ENCODE results near the gene NMUR2.

Gene NMUR2

DNA sequence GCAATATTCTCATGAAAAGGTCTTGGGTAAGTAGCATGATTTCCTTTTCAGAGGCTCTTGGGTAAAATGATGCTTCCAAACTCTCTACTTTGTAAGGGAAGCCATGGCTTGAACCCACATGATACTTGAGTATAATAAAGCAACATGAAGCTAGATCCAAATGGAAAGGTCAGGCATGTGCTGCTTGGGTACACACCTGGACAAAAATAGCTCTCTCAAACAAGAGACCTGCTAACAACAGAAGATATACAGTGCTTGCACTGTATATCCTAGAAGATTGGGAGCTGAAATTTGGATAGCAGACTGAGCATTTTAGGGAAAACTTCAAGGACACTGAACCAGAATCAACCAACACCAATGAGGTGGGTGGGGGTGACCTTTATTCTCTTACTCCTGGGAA lies 40.2 kb downstream of the NMUR2 start:
- ChIA-PET CTCF (interaction anchor here (0.9 kb wide), 1 partner anchor 15 kb away, joined by 3 read pairs; no protein-coding TSS in a partner anchor), POLR2A (no interaction called here)
- no peaks in the 10 kb centered on the region for H3K4me1 ChIP-seq (ENCODE audit: control insufficient read depth, insufficient read depth, low read length)
- no peaks in the 10 kb centered on the region for H3K36me3 ChIP-seq (ENCODE audit: control insufficient read depth in 2 of 2, insufficient read depth in 1 of 2, low read length in 2 of 2)
- no peaks in the 10 kb centered on the region for H3K9me3 ChIP-seq (ENCODE audit: control insufficient read depth, insufficient read depth, low read depth, low read length)
- TF ChIP-seq ZNF121 (tag by site-specific recombination; IDR thresholded peaks at IDR 0.05) (no peak), ZNF18 (tag by site-specific recombination; IDR thresholded peaks at IDR 0.05) (no peak), ZIC2 (tag by site-specific recombination; IDR thresholded peaks at IDR 0.05) (no peak), KLF16 (tag by site-specific recombination; IDR thresholded peaks at IDR 0.05) (no peak), ZNF211 (tag by site-specific recombination; IDR thresholded peaks at IDR 0.05; ENCODE audit: low read depth) (no peak), ZNF146 (tag by site-specific recombination; IDR thresholded peaks at IDR 0.05) (no peak)
- TF ChIP-seq, protein P1, sequence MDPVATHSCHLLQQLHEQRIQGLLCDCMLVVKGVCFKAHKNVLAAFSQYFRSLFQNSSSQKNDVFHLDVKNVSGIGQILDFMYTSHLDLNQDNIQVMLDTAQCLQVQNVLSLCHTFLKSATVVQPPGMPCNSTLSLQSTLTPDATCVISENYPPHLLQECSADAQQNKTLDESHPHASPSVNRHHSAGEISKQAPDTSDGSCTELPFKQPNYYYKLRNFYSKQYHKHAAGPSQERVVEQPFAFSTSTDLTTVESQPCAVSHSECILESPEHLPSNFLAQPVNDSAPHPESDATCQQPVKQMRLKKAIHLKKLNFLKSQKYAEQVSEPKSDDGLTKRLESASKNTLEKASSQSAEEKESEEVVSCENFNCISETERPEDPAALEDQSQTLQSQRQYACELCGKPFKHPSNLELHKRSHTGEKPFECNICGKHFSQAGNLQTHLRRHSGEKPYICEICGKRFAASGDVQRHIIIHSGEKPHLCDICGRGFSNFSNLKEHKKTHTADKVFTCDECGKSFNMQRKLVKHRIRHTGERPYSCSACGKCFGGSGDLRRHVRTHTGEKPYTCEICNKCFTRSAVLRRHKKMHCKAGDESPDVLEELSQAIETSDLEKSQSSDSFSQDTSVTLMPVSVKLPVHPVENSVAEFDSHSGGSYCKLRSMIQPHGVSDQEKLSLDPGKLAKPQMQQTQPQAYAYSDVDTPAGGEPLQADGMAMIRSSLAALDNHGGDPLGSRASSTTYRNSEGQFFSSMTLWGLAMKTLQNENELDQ (tag by site-specific recombination; IDR thresholded peaks at IDR 0.05; ENCODE audit: low read depth): no peak
- TF ChIP-seq, protein P2, sequence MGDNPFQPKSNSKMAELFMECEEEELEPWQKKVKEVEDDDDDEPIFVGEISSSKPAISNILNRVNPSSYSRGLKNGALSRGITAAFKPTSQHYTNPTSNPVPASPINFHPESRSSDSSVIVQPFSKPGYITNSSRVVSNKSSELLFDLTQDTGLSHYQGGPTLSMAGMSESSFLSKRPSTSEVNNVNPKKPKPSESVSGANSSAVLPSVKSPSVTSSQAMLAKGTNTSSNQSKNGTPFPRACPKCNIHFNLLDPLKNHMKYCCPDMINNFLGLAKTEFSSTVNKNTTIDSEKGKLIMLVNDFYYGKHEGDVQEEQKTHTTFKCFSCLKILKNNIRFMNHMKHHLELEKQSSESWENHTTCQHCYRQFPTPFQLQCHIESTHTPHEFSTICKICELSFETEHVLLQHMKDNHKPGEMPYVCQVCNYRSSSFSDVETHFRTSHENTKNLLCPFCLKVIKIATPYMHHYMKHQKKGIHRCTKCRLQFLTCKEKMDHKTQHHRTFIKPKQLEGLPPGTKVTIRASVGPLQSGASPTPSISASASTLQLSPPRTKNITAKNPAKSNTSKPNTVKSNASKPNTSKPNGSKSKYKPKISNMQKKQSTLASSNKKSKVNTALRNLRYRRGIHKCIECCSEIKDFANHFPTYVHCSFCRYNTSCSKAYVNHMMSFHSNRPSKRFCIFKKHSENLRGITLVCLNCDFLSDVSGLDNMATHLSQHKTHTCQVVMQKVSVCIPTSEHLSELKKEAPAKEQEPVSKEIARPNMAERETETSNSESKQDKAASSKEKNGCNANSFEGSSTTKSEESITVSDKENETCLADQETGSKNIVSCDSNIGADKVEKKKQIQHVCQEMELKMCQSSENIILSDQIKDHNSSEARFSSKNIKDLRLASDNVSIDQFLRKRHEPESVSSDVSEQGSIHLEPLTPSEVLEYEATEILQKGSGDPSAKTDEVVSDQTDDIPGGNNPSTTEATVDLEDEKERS (tag by site-specific recombination; IDR thresholded peaks at IDR 0.05): no peak
- no peak overlapping the region for H3K27ac ChIP-seq (ENCODE audit: extremely low read depth, low read depth, low read length)
- H3K4me3 ChIP-seq (ENCODE audit: low read depth, low read length): no peak overlapping the region

- ChIA-PET CTCF (interaction anchor here (0.7 kb wide), 1 partner anchor 15 kb away, joined by 5 read pairs; no protein-coding TSS in a partner anchor), POLR2A (no interaction called here)
- Histone ChIP-seq H3K36me3 (ENCODE audit: control insufficient read depth in 2 of 2, insufficient read depth in 1 of 2, low read length in 2 of 2) (no peaks in the 10 kb centered on the region), H3K27ac (ENCODE audit: extremely low read depth, low read depth, low read length) (no peak overlapping the region), H3K4me3 (ENCODE audit: low read depth, low read length) (no peak overlapping the region), H3K4me1 (ENCODE audit: control insufficient read depth, insufficient read depth, low read length) (no peaks in the 10 kb centered on the region), H3K9me3 (ENCODE audit: control insufficient read depth, insufficient read depth, low read depth, low read length) (no peaks in the 10 kb centered on the region)
- TF ChIP-seq ZNF600 (tag by site-specific recombination; IDR thresholded peaks at IDR 0.05): no peak
- no peak for TF ChIP-seq ZNF548 (tag by site-specific recombination; IDR thresholded peaks at IDR 0.05)
- no peak for TF ChIP-seq SP2 (tag by site-specific recombination; IDR thresholded peaks at IDR 0.05)
- no peak for TF ChIP-seq ZNF629 (tag by site-specific recombination; IDR thresholded peaks at IDR 0.05)
- TF ChIP-seq REPIN1 (tag by site-specific recombination; IDR thresholded peaks at IDR 0.05; ENCODE audit: low read depth): no peak
- no peak for TF ChIP-seq KLF1 (tag by site-specific recombination; IDR thresholded peaks at IDR 0.05)
- no peak for TF ChIP-seq OSR2 (tag by site-specific recombination; IDR thresholded peaks at IDR 0.05)
- TF ChIP-seq ZNF138 (tag by site-specific recombination; IDR thresholded peaks at IDR 0.05; ENCODE audit: borderline replicate concordance): no peak
- TF ChIP-seq ZNF76 (tag by site-specific recombination; IDR thresholded peaks at IDR 0.05; ENCODE audit: borderline replicate concordance, low read depth): no peak
- no peak for TF ChIP-seq ZNF514 (tag by site-specific recombination; IDR thresholded peaks at IDR 0.05)
- TF ChIP-seq ZNF184 (tag by site-specific recombination; IDR thresholded peaks at IDR 0.05): no peak
- no peak for TF ChIP-seq ZNF140 (tag by site-specific recombination; IDR thresholded peaks at IDR 0.05)
- TF ChIP-seq GLI4 (tag by site-specific recombination; IDR thresholded peaks at IDR 0.05): no peak
- TF ChIP-seq GLIS2 (tag by site-specific recombination; IDR thresholded peaks at IDR 0.05): no peak
- TF ChIP-seq SCRT1 (tag by site-specific recombination; IDR thresholded peaks at IDR 0.05; ENCODE audit: borderline replicate concordance): no peak
- TF ChIP-seq, protein P3, sequence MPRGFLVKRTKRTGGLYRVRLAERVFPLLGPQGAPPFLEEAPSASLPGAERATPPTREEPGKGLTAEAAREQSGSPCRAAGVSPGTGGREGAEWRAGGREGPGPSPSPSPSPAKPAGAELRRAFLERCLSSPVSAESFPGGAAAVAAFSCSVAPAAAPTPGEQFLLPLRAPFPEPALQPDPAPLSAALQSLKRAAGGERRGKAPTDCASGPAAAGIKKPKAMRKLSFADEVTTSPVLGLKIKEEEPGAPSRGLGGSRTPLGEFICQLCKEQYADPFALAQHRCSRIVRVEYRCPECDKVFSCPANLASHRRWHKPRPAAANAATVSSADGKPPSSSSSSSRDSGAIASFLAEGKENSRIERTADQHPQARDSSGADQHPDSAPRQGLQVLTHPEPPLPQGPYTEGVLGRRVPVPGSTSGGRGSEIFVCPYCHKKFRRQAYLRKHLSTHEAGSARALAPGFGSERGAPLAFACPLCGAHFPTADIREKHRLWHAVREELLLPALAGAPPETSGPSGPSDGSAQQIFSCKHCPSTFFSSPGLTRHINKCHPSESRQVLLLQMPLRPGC (tag by site-specific recombination; IDR thresholded peaks at IDR 0.05): no peak
- TF ChIP-seq ZNF785 (tag by site-specific recombination; IDR thresholded peaks at IDR 0.05): no peak
- TF ChIP-seq, protein P4, sequence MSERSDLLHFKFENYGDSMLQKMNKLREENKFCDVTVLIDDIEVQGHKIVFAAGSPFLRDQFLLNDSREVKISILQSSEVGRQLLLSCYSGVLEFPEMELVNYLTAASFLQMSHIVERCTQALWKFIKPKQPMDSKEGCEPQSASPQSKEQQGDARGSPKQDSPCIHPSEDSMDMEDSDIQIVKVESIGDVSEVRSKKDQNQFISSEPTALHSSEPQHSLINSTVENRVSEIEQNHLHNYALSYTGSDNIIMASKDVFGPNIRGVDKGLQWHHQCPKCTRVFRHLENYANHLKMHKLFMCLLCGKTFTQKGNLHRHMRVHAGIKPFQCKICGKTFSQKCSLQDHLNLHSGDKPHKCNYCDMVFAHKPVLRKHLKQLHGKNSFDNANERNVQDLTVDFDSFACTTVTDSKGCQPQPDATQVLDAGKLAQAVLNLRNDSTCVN (tag by site-specific recombination; optimal IDR thresholded peaks at IDR 0.05): no peak
- no peak for TF ChIP-seq ZNF121 (tag by site-specific recombination; IDR thresholded peaks at IDR 0.05)
Measured at GRCh38 chr5:152364172-152364571, 40.9 kb downstream of the NMUR2 start.
